HCT116 (cell line): ENCODE results near the gene TRAPPC1. TPM values are rescaled to one million over a fixed set of nuclear protein-coding genes. Genes with fewer than 3 reads are reported as not detected.

Experiments used
- ATAC-seq: fragments of 200-7000 bp; cut with Tn5 transposase; 2 replicates; pipeline ENCODE4 v1.9.1; 2020; ENCODE audit warnings: mild to moderate bottlenecking, moderate library complexity
- BruUV-seq: library from RNA; stranded (reverse); fragments of 400-500 nt; replicated peaks from 2 replicates; lab custom pipeline; 2021; lab: Mats Ljungman, UMichigan
- CTCF ChIA-PET: fragments of 300-600 bp; sonication (Branson Sonifier 250); formaldehyde crosslinking; loops from one replicate; lab custom pipeline; 2021; ENCODE audit warnings: antibody characterized with exemption; lab: Charles Lee
- POLR2A ChIA-PET: fragments of 300-600, 350-600 bp; sonication (Branson Sonifier 250); formaldehyde crosslinking; loops from one replicate; lab custom pipeline; 2021; ENCODE audit warnings: antibody characterized with exemption; lab: Charles Lee
- RAD21 ChIA-PET, 2 experiments: fragments of 300-600 bp; sonication (Branson Sonifier 250); formaldehyde crosslinking; loops; one replicate each; lab custom pipeline; 2023; ENCODE audit warnings: low total read pairs in 2 of 2; ENCODE audit not compliant: uncharacterized antibody in 2 of 2, unreplicated experiment in 2 of 2, low non-redundant PET in 1 of 2; lab: Charles Lee
- DNase-seq: peaks from one replicate; pipeline ENCODE4 v3.0.0-alpha.2; 2010; ENCODE audit warnings: low read depth, low spot score
- H2AFZ ChIP-seq: fragments of 200-600 bp; shearing (Covaris generic), sonication (generic); 2 replicates; pipeline ENCODE4 v1.6.1; 2017; ENCODE audit warnings: low read depth, mixed run types, mixed read lengths, antibody characterized with exemption, low read length; ENCODE audit not compliant: poor library complexity, severe bottlenecking
- H3K27ac ChIP-seq: 2 replicates; pipeline ENCODE4 v1.5.1; 2012; ENCODE audit warnings: low read depth, low read length
- H3K27me3 ChIP-seq: fragments of 200-600 bp; sonication (generic); 2 replicates; pipeline ENCODE4 v1.6.1; 2016; ENCODE audit warnings: mixed run types, low read length, mixed read lengths; ENCODE audit not compliant: insufficient read depth
- H3K36me3 ChIP-seq, 2 experiments: fragments of 200-500 bp in 1 of 2; fragments of 200-600 bp in 1 of 2; sonication (Bioruptor generic) in 1 of 2; sonication (generic) in 1 of 2; 2 replicates each; pipeline versions ENCODE4 v1.5.1 to v1.6.1; 2014 to 2016; ENCODE audit warnings: low read length in 2 of 2, inconsistent platforms in 1 of 2, mixed read lengths in 1 of 2, mixed run types in 1 of 2; ENCODE audit not compliant: insufficient read depth in 2 of 2, control insufficient read depth in 1 of 2
- H3K4me1 ChIP-seq, 2 experiments: fragments of 200-600 bp in 1 of 2; sonication (generic) in 1 of 2; 2 replicates each; pipeline versions ENCODE4 v1.5.1 to v1.6.1; 2012 to 2017; ENCODE audit warnings: low read length in 2 of 2, inconsistent platforms in 1 of 2, mild to moderate bottlenecking in 1 of 2, mixed read lengths in 1 of 2, mixed run types in 1 of 2, moderate library complexity in 1 of 2; ENCODE audit not compliant: insufficient read depth in 2 of 2, control insufficient read depth in 1 of 2
- H3K4me2 ChIP-seq: fragments of 200-600 bp; sonication (generic); 2 replicates; pipeline ENCODE4 v1.6.1; 2017; ENCODE audit warnings: mixed run types, low read length, mixed read lengths
- H3K4me3 ChIP-seq, 2 experiments: fragments of 200-600 bp in 1 of 2; sonication (generic) in 1 of 2; replicated peaks in 1 of 2; 2 replicates each; pipeline ENCODE4 v1.5.1; 2011 to 2016; ENCODE audit warnings: low read length in 2 of 2, control low read depth in 1 of 2, low read depth in 1 of 2, mild to moderate bottlenecking in 1 of 2, mixed read lengths in 1 of 2, mixed run types in 1 of 2
- H3K79me2 ChIP-seq: fragments of 200-600 bp; sonication (generic); 2 replicates; pipeline ENCODE4 v1.6.1; 2017; ENCODE audit warnings: mild to moderate bottlenecking, mixed run types, low read length, moderate library complexity, mixed read lengths; ENCODE audit not compliant: insufficient read depth
- H3K9ac ChIP-seq: fragments of 200-600 bp; sonication (generic); 2 replicates; pipeline ENCODE4 v1.6.1; 2016; ENCODE audit warnings: low read length, mixed read lengths
- H3K9me2 ChIP-seq: fragments of 200-600 bp; sonication (generic), shearing (Covaris generic); 2 replicates; pipeline ENCODE4 v1.6.1; 2017; ENCODE audit warnings: mixed run types, mild to moderate bottlenecking, moderate library complexity; ENCODE audit not compliant: insufficient read depth
- H3K9me3 ChIP-seq, 2 experiments: fragments of 200-500 bp in 1 of 2; fragments of 200-600 bp in 1 of 2; sonication (Bioruptor generic) in 1 of 2; sonication (generic) in 1 of 2; 2 replicates each; pipeline ENCODE4 v1.6.1; 2014 to 2017; ENCODE audit warnings: low read length in 2 of 2, mixed read lengths in 2 of 2, inconsistent platforms in 1 of 2, low read depth in 1 of 2, mild to moderate bottlenecking in 1 of 2, mixed run types in 1 of 2, moderate library complexity in 1 of 2; ENCODE audit not compliant: control insufficient read depth in 1 of 2, insufficient read depth in 1 of 2
- H4K20me1 ChIP-seq: fragments of 200-600 bp; sonication (generic), shearing (Covaris generic); 2 replicates; pipeline ENCODE4 v1.6.1; 2017; ENCODE audit warnings: mixed run types, mild to moderate bottlenecking, moderate library complexity; ENCODE audit not compliant: insufficient read depth
- EZH2phosphoT487 ChIP-seq: fragments of 200-600 bp; IDR thresholded peaks from 2 replicates; pipeline ENCODE4 v1.6.1; 2018; ENCODE audit warnings: antibody characterized with exemption, borderline replicate concordance
- POLR2A ChIP-seq: IDR thresholded peaks from 2 replicates; pipeline ENCODE4 v1.7.0; 2011; ENCODE audit warnings: borderline replicate concordance; ENCODE audit not compliant: insufficient read depth, insufficient read length; ENCODE audit errors: extremely low read depth
- POLR2AphosphoS5 ChIP-seq: IDR thresholded peaks from 2 replicates; pipeline ENCODE4 v1.6.1; 2011; ENCODE audit warnings: mild to moderate bottlenecking, low read depth, low read length, moderate library complexity
- RAD21 ChIP-seq: IDR thresholded peaks from 2 replicates; pipeline ENCODE4 v1.6.1; 2012; ENCODE audit warnings: low read depth, mild to moderate bottlenecking
- SIN3A ChIP-seq: IDR thresholded peaks from 2 replicates; pipeline ENCODE4 v1.6.1; 2012; ENCODE audit warnings: low read depth
- SP1 ChIP-seq: IDR thresholded peaks from 2 replicates; pipeline ENCODE4 v1.6.1; 2012; ENCODE audit warnings: low read depth
- SRF ChIP-seq: IDR thresholded peaks from 2 replicates; pipeline ENCODE4 v1.6.1; 2012; ENCODE audit warnings: low read depth
- TCF7L2 ChIP-seq: IDR thresholded peaks from 2 replicates; pipeline ENCODE4 v1.7.0; 2011; ENCODE audit warnings: borderline replicate concordance, inconsistent platforms; ENCODE audit not compliant: insufficient read depth, insufficient read length; ENCODE audit errors: extremely low read depth
- YY1 ChIP-seq: IDR thresholded peaks from 2 replicates; pipeline ENCODE4 v1.6.1; 2011; ENCODE audit warnings: low read length, low read depth, moderate library complexity, mild to moderate bottlenecking; ENCODE audit not compliant: insufficient replicate concordance; ENCODE audit errors: extremely low read depth
- ZFX ChIP-seq: fragments of 450-650 bp; IDR thresholded peaks from 2 replicates; pipeline ENCODE4 v1.6.1; 2017
- intact Hi-C: fragments of 100-400 bp; cut with micrococcal nuclease; formaldehyde crosslinking; loops from 2 replicates; pipeline ENCODE4 v1.10.0; 2022
- total RNA-seq: library from RNA; stranded (reverse); gene quantifications from one replicate; pipeline ENCODE4 v1.2.1, GENCODE V29; 2021; ENCODE audit not compliant: unreplicated experiment
- TF ChIP-seq, protein P1 (sequence below): IDR thresholded peaks from 2 replicates; pipeline ENCODE4 v1.6.1; 2012

Gene TRAPPC1
- total RNA-seq, 1 experiment from 2014 or later = 123 TPM

DNA sequence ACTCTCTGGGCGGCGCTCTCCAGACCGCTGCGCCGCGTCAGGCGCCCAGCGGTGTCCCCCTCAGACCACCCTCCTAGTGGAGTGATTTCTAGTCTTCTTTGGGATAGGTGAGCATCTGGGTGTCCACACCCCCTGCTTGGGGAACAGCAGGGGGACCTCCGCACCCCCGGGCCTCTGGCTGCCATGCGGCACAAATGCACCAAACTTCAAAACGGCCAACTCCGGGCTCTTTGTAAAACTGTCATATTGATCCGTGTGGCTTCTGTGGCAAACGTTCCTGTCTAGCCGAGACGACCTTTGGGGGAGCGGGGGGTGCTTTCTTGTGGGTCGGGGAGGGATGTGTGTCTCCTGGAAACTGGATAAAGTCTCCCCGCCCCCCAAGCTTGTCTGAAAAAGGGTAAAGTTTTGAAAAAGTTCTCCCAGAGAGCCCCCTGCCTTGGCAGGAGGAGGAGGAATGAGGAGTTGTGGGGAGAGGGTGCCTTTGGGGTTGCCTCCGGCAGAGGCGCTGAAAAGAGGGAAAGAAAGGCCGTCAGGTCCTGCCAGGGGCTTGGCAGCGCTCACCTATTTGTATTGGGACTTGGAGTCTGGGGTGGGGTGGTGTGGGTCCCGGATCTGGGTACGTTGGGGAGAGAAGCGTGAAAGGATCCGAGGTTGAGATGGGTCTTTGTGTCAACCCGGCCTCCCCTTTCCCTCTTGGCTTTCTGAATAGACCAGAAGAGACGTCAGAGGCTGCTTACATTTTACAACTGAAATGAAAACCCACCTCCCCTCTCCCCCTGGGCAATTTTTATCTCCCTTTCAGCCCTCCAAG lies 45.3 kb downstream of the TRAPPC1 start:
- Histone ChIP-seq H3K36me3 (peaks cover 7 to 15% of the 10 kb centered on the region in 2 experiments; a peak in 2 of 4 replicates), H4K20me1 (no peaks in the 10 kb centered on the region), H3K4me2 (peak overlapping the region; percentile 99), H3K79me2 (peaks cover 33% of the 10 kb centered on the region), H3K4me3 (peak overlapping the region; percentile 56 to 82), H3K9me3 (no peaks in the 10 kb centered on the region), H3K4me1 (peaks cover 39 to 53% of the 10 kb centered on the region in 2 experiments)
- ChIA-PET POLR2A (no interaction called here), CTCF (interaction anchor here (0.8 to 1.0 kb wide), 3 partner anchors 20 to 29 kb away, joined by 3 read pairs; partner anchors contain the start of gene NAA38), RAD21 (no interaction called here)
- ATAC-seq (0 out of 2 replicates have a peak, but pooled peaks have one; percentile 9), DNase-seq (no peak)
- no peak for TF ChIP-seq SIN3A
- TF ChIP-seq, all 23 proteins: peak for 0
- H3K27me3 ChIP-seq = no peaks in the 10 kb centered on the region
- intact Hi-C loops = loop anchor here (1.0 to 2.0 kb wide), 2 partner anchors 29 to 52 kb away; partner anchors contain the start of genes KDM6B and NAA38
- H3K9me2 ChIP-seq = no peaks in the 10 kb centered on the region
- peak overlapping the region; percentile 86 for H3K9ac ChIP-seq
- no TSS peak for BruUV-seq
- no peak overlapping the region for H2AFZ ChIP-seq
- peak overlapping the region; percentile 97 for H3K27ac ChIP-seq

DNA sequence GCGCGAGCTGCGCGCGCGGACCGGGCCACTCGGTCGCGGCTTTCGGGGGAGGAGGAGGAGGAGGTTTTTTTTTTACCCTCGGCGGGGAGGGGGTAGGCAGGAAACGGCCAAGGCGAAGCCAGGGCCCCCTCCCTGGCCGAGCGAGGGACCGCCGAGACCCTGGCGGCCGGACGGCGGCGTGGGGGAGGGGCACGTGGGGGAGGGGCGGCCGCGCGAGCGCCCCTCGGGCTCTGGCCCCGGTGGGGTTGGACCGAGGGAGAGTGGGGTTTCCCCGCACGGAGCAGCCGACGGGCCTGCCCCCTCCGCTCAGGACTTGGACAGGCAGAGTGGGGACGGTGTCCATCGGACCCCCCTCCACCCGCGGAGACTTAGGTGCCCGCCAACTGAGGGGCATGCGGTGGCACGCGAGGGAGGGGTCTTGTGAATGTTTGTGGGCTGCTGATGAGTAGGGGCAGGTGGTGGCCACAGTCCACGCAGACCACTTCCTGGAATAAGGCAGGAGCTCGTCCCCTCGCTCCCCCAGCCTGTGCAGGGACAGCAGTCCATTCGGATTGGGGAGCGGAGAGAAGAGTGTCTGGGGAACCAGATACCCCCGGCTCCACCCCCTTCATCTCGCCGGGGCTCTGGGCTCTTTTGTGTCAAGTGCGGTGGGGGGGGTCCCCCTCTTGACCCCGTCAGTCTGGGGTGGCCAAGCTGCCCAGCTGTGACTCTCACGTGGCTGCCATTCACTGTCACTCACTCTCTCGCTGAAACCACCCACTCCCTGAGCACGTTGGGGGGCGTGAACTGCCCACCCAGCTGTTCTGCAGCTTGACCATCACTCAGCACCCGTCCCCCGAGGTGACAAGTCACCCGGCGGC lies 46.1 kb downstream of the TRAPPC1 start:
- RAD21 ChIA-PET = interaction anchor here in 1 of 2 experiments (0.5 kb wide), 1 partner anchor 46 kb away, joined by 3 read pairs; the partner anchor contains the start of gene TRAPPC1
- ATAC-seq (peak; percentile 28), DNase-seq (no peak)
- Histone ChIP-seq H3K9me2 (no peaks in the 10 kb centered on the region), H3K79me2 (peaks cover 33% of the 10 kb centered on the region), H3K4me2 (peak overlapping the region; percentile 99), H3K4me3 (peak overlapping the region; percentile 56 to 82), H3K9me3 (no peaks in the 10 kb centered on the region), H3K27ac (peak overlapping the region; percentile 97), H3K9ac (peak overlapping the region; percentile 86), H3K27me3 (no peaks in the 10 kb centered on the region)
- POLR2A ChIA-PET = no interaction called here
- no TSS peak for BruUV-seq
- TF ChIP-seq POLR2A (no peak), TCF7L2 (peak; percentile 54), SP1 (no peak), RAD21 (no peak), YY1 (no peak), EZH2phosphoT487 (no peak), ZFX (peak; percentile 30; the same call in 1 of the 2 replicates), POLR2AphosphoS5 (no peak), SIN3A (no peak; the same call in 1 of the 2 replicates), SRF (no peak)
- TF ChIP-seq, protein P1, sequence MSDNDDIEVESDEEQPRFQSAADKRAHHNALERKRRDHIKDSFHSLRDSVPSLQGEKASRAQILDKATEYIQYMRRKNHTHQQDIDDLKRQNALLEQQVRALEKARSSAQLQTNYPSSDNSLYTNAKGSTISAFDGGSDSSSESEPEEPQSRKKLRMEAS = peak; percentile 31; the same call in 1 of the 2 replicates
- TF ChIP-seq, all 23 proteins: peak for 3
- CTCF ChIA-PET = interaction anchor here (0.8 to 1.0 kb wide), 3 partner anchors 19 to 29 kb away, joined by 3 read pairs; partner anchors contain the start of gene NAA38
- Histone ChIP-seq H2AFZ (no peak overlapping the region), H3K4me1 (peaks cover 39 to 53% of the 10 kb centered on the region in 2 experiments), H3K36me3 (peaks cover 3 to 8% of the 10 kb centered on the region in 2 experiments; a peak in 2 of 4 replicates), H4K20me1 (no peaks in the 10 kb centered on the region)
- intact Hi-C loops = loop anchor here (2.0 kb wide), 1 partner anchor 51 kb away; the partner anchor contains the start of gene KDM6B
